ENCODE measurements around the gene SHFL.

- TF ChIP-seq CTCF (IDR thresholded peaks at IDR 0.05) = peak in 1 of 3 experiments; percentile 46
- TF ChIP-seq POLR2A (IDR thresholded peaks at IDR 0.05; ENCODE audit: low read depth) = peak; percentile 57
- TF ChIP-seq EP300 (IDR thresholded peaks at IDR 0.05) = no peak
- peak; percentile 91 to 98 for TF ChIP-seq POLR2AphosphoS5 (IDR thresholded peaks at IDR 0.05)
Observed at GRCh38 chr19:10106100-10106936, 20.2 kb downstream of the SHFL start, which contains the start of gene PPAN.

All from esophagus muscularis mucosa (tissue), 4 donors.